ENCODE measurements around the gene RAX2. TPM values are rescaled to one million over a fixed set of nuclear protein-coding genes. Genes with fewer than 3 reads are reported as not detected.

Gene RAX2
- total RNA-seq = not detected in 2 replicates

DNA sequence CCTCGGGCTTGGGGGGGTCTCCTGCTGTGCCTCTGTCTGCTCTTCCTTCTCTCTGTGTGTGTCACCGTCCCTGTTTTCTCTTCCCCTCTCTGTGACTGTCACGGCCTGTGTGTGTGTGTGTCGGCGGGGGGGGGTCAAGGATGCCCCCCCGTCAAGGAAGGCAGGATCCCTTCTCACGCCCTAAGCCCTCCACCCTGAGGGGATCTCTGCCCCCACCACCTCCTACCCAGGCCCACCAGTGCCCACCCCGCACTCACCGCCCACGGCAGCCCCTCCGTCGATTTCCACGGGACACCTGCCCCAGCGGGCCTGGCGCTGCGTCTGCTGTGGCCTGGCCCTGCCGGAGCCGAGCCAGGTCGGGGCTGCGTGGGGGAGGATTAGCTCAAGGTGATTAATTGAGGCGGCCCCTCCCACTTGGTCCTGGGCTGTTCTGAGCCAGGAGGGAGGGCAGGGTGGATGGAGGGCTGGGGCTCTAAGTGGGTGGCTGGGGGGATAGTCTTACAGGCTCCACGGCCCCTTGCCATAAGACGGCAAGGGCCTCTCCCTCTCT is at the start of gene RAX2:
RAX2 (minus strand) TSS at position 323 of the 550 bp plus-strand sequence. CDS start 486 bp downstream, outside the sequence.

GRCh38 chr19:3785938-3786824 is 14.2 kb upstream of the RAX2 start, which contains the start of gene MATK:
MATK (minus strand) TSS chr19:3786381; CDS start chr19:3785135, 1,246 bp downstream.

GRCh38 chr19:3762501-3763459 is 9.2 kb downstream of the RAX2 start, which contains the start of gene MRPL54:
MRPL54 (plus strand) TSS chr19:3762682; CDS start chr19:3762701, 19 bp downstream.

GRCh38 chr19:3761382-3762129 is 10.5 kb downstream of the RAX2 start, which contains the start of gene APBA3:
APBA3 (minus strand) TSS chr19:3761692; CDS start chr19:3760264, 1,428 bp downstream.

Other genes with a start within 250 kb of the RAX2 start
- not detected in 2 replicates for gene TEKTIP1, start 233.1 kb downstream of the RAX2 start, total RNA-seq
- 130 and 147 TPM in 2 replicates for gene MFSD12, start 214.6 kb downstream of the RAX2 start, total RNA-seq
- gene HMG20B, start 199.3 kb downstream of the RAX2 start, total RNA-seq = 72.5 and 74.7 TPM in 2 replicates
- gene GIPC3, start 186.8 kb downstream of the RAX2 start, total RNA-seq = under 0.01 TPM in 1 of 2 replicates, not detected in the other
- 1.4 and 2.1 TPM in 2 replicates for gene TBXA2R, start 165.4 kb downstream of the RAX2 start, total RNA-seq
- 16.3 and 33.5 TPM in 2 replicates for gene CACTIN, start 145.4 kb downstream of the RAX2 start, total RNA-seq
- 17.2 and 19.2 TPM in 2 replicates for gene PIP5K1C, start 71.8 kb downstream of the RAX2 start, total RNA-seq
- not detected in 2 replicates for gene TJP3, start 63.8 kb downstream of the RAX2 start, total RNA-seq
- gene APBA3, start 10.5 kb downstream of the RAX2 start, total RNA-seq = 21.9 and 25.7 TPM in 2 replicates
- gene MRPL54, start 9.5 kb downstream of the RAX2 start, total RNA-seq = 34.4 and 49.7 TPM in 2 replicates
- under 0.01 TPM in 1 of 2 replicates, not detected in the other for gene MATK, start 14.2 kb upstream of the RAX2 start, total RNA-seq
- 0.19 TPM in 1 of 2 replicates, not detected in the other for gene ZFR2, start 96.8 kb upstream of the RAX2 start, total RNA-seq
- gene ATCAY, start 108.5 kb upstream of the RAX2 start, total RNA-seq = not detected in 2 replicates
- gene NMRK2, start 160.8 kb upstream of the RAX2 start, total RNA-seq = not detected in 2 replicates
- 83.4 and 153 TPM in 2 replicates for gene DAPK3, start 198.9 kb upstream of the RAX2 start, total RNA-seq
- 2,462 and 3,206 TPM in 2 replicates for gene EEF2, start 213.2 kb upstream of the RAX2 start, total RNA-seq
- gene PIAS4, start 235.5 kb upstream of the RAX2 start, total RNA-seq = 11.6 and 13.8 TPM in 2 replicates

All from regular cardiac myocyte (primary cell).